ENCODE data around the gene DAGLA. TPM values are rescaled to one million over a fixed set of nuclear protein-coding genes. Genes with fewer than 3 reads are reported as not detected.

The DAGLA gene
- total RNA-seq, 2 experiments from 2014 or later, result 0.05 TPM; not detected in 1

DNA sequence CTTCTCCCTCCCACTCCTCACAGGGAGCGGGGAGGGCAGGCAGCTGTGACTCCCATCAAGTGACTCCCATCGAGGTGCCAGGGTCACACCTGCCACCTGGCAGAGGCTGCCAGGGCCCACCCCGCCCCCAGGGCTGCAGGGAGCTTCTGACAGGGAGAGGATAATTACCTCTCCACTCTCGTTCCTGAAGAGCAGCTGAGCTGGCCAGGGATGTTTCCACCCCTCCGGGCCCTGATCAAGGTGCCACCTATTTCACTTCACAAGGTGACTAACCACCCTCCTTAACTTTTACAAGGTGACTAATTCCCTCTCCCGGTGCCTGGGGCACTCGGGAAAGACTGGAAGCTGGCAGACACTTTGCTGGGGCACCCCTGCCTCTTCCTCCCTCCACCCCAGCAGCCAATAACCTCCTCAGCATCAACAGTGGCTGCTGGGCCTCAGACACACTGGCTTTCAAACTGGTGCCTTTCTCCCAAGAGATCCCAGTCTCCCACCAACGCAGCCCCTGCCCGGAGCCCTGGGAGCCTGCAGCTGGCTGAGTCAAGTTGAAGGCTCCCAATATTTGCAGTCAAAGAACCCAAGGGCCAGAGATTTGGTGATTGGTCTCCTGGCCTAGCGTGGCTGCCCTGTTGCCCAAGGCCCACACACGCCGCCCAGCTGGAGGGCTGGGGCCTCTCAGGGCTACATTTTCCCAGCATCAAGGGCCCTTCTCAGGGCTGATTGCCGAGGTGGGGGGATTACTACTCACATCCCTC lies 50.2 kb downstream of the DAGLA start:
- H3K4me3 Mint-ChIP-seq, result no peak overlapping the region
- H3K4me1 Mint-ChIP-seq (ENCODE audit: low read depth), result peaks cover 5% of the 10 kb centered on the region
- TF ChIP-seq, protein P1, sequence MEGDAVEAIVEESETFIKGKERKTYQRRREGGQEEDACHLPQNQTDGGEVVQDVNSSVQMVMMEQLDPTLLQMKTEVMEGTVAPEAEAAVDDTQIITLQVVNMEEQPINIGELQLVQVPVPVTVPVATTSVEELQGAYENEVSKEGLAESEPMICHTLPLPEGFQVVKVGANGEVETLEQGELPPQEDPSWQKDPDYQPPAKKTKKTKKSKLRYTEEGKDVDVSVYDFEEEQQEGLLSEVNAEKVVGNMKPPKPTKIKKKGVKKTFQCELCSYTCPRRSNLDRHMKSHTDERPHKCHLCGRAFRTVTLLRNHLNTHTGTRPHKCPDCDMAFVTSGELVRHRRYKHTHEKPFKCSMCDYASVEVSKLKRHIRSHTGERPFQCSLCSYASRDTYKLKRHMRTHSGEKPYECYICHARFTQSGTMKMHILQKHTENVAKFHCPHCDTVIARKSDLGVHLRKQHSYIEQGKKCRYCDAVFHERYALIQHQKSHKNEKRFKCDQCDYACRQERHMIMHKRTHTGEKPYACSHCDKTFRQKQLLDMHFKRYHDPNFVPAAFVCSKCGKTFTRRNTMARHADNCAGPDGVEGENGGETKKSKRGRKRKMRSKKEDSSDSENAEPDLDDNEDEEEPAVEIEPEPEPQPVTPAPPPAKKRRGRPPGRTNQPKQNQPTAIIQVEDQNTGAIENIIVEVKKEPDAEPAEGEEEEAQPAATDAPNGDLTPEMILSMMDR (IDR thresholded peaks at IDR 0.05), result no peak
- POLR2A ChIA-PET, result no interaction called here
- H3K27me3 Mint-ChIP-seq, result no peaks in the 10 kb centered on the region
- H3K27ac Mint-ChIP-seq, result no peak overlapping the region
- H3K36me3 Mint-ChIP-seq (ENCODE audit: low read depth), result no peaks in the 10 kb centered on the region
- ATAC-seq (no peak), DNase-seq (no peak)
- CTCF ChIA-PET, result interaction anchor here (0.9 to 1.8 kb wide), 3 partner anchors 11 to 51 kb away, joined by 3 to 6 read pairs (median 3); no protein-coding TSS in a partner anchor
- H3K9me3 Mint-ChIP-seq, result no peaks in the 10 kb centered on the region
- intact Hi-C loops (cut with micrococcal nuclease), result loop anchor here (2.0 kb wide), 1 partner anchor 52 kb away; no protein-coding TSS in a partner anchor

DNA sequence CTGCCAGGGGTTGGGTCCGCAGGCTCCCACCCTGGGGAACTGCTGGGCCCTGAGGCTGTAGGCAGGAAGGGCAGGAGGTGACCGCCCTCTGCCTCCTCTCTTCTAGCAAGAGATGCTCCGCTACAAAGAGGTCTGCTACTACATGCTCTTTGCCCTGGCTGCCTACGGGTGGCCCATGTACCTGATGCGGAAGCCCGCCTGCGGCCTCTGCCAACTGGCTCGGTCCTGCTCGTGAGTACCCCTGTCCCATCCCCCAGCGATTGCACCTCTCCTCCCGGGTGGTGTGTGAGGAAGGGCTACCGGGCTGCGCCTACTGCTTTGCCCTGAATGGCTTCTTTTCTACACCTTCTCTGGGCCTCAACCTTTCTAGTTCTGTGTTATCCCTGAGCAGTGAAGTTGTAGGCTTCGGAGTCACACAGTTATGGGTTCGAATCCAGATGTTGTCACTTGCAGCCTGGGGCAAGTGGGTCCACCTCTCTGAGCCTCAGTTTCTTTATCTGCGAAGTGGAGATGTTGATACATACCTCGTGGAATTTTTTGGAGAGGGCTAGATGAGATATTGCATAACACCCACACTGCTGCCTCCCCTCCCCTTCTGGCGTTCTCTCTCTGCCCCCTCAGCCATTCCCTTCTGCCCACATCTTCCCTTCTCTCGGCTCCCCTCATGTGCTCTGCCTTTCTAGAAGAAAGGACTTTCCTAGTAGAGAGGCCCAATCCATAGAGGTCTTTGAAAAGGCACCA lies 51.2 kb downstream of the DAGLA start:
- Mint-ChIP-seq H3K9me3 (no peaks in the 10 kb centered on the region), H3K27me3 (no peaks in the 10 kb centered on the region), H3K4me3 (no peak overlapping the region), H3K4me1 (ENCODE audit: low read depth) (peaks cover 5% of the 10 kb centered on the region), H3K27ac (no peak overlapping the region), H3K36me3 (ENCODE audit: low read depth) (no peaks in the 10 kb centered on the region)
- TF ChIP-seq, protein P1 (IDR thresholded peaks at IDR 0.05), result no peak
- CTCF ChIA-PET, result interaction anchor here (0.8 to 2.8 kb wide), 3 partner anchors 16 to 56 kb away, joined by 3 to 21 read pairs (median 5); no protein-coding TSS in a partner anchor
- DNase-seq (no peak), ATAC-seq (no peak)
- POLR2A ChIA-PET, result no interaction called here
- intact Hi-C loops (cut with micrococcal nuclease), result loop anchor here (2.0 kb wide), 1 partner anchor 53 kb away; no protein-coding TSS in a partner anchor

DNA sequence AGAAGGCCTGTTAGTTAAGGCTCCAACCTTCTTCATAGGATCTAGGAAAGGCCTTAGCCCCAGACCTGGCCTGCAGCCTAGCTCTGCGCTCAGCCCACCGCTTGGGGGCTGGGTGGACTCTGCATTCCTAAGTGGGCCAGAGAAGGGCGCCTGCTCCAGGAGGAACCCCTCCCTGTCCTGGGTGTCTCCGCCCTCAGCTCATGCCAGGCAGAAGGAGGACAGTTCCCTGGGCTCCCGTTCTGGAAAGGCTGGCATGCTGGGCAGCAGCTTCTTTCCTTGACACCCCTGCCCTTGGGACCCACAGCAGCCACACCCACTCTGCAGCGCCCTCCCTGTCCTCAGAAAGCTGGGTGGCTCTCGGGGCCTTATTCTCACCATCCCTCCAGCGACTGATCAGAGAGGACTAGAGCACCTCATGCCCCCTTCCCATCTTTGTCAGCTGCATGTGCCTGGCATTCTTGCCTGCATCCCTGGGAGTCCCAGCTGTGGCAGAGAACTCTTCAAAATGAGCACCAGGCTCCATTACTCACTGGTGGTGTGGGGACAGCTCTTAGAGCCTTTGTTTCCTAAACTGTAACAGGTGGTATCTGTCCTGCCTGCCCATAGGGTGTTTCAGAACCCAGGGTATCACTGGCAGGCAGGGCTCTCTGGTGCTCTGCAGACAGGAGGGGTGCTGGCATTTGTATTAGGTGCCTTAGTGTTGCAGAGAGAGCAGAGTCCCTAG lies 51.9 kb downstream of the DAGLA start:
- DNase-seq (no peak), ATAC-seq (no peak)
- Mint-ChIP-seq H3K4me3 (no peak overlapping the region), H3K36me3 (ENCODE audit: low read depth) (no peaks in the 10 kb centered on the region), H3K4me1 (ENCODE audit: low read depth) (peaks cover 5% of the 10 kb centered on the region), H3K27ac (no peak overlapping the region), H3K9me3 (no peaks in the 10 kb centered on the region), H3K27me3 (no peaks in the 10 kb centered on the region)
- intact Hi-C loops (cut with micrococcal nuclease), result loop anchor here (2.0 kb wide), 1 partner anchor 53 kb away; no protein-coding TSS in a partner anchor
- ChIA-PET POLR2A (interaction anchor here (0.6 kb wide), 1 partner anchor 60 kb away, joined by 3 read pairs; no protein-coding TSS in a partner anchor), CTCF (interaction anchor here (0.8 to 2.8 kb wide), 10 partner anchors 14 to 215 kb away, joined by 3 to 67 read pairs (median 6); partner anchors contain the start of gene DAGLA)
- TF ChIP-seq, protein P1 (IDR thresholded peaks at IDR 0.05), result no peak

DNA sequence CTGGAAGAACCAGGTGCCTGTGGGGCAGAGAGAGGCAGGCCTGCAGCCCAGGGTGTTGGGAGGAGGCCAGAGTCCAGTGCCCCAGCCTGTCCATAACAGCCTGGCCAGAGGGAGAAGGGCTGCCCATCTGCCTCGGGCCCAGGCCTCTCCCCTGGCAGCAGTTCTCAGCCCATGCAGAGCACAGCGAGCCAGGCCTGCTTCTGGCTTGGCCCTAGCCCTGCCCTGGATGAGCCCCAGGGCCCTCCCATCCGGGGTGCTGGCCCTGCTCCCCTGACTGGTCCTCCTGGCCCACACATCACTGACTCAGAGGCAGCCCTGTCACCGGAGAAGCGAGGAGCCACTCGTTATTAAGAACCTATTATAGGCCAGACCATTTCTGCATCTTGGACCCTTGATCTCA lies 52.5 kb downstream of the DAGLA start:
- Mint-ChIP-seq H3K4me1 (ENCODE audit: low read depth) (peaks cover 5% of the 10 kb centered on the region), H3K4me3 (no peak overlapping the region), H3K36me3 (ENCODE audit: low read depth) (no peaks in the 10 kb centered on the region), H3K9me3 (no peaks in the 10 kb centered on the region), H3K27me3 (no peaks in the 10 kb centered on the region), H3K27ac (no peak overlapping the region)
- intact Hi-C loops (cut with micrococcal nuclease), result no loop called here
- DNase-seq, result no peak
- no peak for ATAC-seq
- TF ChIP-seq, protein P1 (IDR thresholded peaks at IDR 0.05), result no peak
- CTCF ChIA-PET, result interaction anchor here (0.8 to 2.8 kb wide), 44 partner anchors 8 to 256 kb away, joined by 3 to 67 read pairs (median 6); partner anchors contain the start of gene DAGLA
- POLR2A ChIA-PET, result interaction anchor here (0.6 to 1.2 kb wide), 2 partner anchors 59 to 60 kb away, joined by 3 read pairs; partner anchors contain the start of genes FEN1 and TMEM258

Measured in activated CD8-positive, alpha-beta T cell treated with anti-CD3 and anti-CD28 coated beads for 36 hours (primary cell).